HG03558 (cell line): Measurements from ENCODE around the gene JAKMIP1.
"Not testable (repeated sequence)": the region's sequence is repeated elsewhere in the genome, so short reads cannot be mapped to it uniquely, and the experiment has no call there.

Experiments used
- ATAC-seq: cut with Tn5 transposase; IDR thresholded peaks from one replicate; pipeline ENCODE4 v1.9.1; 2021; ENCODE audit warnings: moderate number of reproducible peaks; ENCODE audit not compliant: unreplicated experiment; ENCODE audit errors: extremely low read depth

The JAKMIP1 gene

DNA sequence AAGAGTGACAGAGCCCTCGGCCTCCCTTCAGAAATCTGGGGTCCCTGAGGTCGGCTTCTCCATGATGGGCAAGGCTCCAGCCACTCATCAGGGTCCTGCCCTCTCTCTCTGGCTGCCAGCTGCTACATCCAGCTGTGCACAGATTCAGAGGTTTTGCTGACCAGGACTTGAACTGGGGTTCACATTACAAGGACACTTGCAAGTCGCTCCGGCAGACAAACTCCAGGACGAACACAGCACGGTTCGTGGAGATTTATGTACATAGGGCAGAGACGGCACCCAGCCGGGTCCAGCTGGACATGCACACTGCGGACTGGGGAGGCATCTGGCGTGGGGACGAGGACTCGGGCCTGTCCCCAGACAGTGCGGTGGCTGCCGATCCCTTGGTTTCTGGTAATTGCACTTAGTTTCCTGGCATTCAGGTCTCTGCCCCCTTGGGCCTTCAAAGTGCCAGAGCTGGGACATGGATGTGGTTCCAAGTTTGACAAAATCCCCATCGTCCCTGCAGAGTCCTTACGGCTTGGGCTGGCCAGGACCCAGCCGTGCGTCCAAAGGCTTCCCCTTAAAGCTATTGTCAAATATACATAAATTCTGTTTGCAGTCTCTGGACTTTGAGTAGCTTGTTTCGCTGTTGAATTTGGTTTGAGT is 175.9 kb downstream of the JAKMIP1 start:
- no peak for ATAC-seq

DNA sequence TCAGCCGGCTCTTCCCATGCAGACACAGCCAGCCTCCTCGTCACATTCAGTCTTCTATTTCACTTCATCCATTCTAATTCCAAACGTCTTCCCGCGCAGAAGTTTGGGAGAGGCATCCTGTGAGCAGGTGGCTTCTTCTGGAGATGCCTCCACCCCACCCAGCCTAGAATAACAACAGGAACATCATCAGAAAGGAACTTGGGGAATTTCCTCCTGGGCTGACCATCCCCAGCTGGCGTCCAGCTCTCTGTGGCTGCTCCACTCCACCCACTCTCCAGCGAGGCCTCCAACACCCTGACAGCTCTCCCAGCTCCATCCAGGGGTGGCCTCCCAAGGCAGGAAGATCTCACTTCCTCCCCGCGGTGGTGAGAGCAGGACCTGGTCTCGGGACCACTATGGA is 176.6 kb downstream of the JAKMIP1 start:
- ATAC-seq = no peak

DNA sequence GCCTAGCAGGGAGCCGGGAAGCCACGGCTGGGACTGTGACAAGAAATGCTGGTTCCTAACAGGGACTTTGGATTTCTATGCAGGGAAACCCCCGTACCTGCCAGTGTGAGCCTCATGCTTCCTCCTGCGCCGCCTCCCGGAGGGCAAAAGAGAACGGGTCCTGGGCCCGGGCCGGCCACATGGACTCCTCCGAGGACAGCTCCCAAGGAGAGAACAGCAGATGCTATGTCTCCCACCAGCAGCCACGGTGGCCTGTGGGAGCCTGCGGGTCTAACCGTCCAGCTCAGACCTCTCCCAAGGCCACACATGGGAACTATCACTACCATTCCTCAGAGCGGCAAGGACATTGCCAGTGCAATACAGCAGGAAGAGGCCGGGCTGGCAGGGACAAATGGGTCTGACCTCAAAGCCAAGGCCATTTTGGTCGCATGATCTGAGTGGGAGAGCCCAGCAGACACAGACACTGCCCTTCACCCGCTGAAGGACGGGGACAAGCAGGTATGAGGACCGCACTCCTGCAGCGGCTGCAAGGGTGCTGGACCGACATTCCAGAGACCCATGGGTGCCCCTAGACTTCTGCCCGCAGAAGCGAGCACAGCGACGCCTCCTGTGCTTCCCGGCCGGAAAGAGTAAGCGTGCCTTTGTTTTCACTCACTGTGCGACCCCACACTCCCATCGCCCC is 177.6 kb downstream of the JAKMIP1 start:
- ATAC-seq = no peak

- ATAC-seq = no peak
Measured at GRCh38 chr4:6021831-6022606, 178.3 kb downstream of the JAKMIP1 start.

DNA sequence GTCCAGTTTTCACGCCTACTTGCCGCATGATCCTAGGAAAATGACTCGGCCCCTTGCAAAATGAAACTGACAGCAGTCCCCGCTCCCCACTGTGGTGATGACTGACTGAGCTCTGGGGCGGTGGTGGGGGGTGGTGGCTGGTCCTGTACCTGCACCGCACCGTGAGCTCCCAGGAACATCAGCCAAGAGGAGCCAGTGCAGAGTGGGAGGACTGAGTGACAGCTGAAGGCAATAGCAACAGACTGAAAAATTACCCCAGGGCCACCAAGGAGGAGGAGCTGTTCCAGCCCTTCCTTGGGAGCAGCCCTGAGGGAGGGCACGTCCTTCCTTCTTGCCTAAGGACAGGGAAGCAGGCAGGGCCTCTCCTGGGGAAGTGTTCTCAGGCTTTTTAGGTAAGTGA is 179.7 kb downstream of the JAKMIP1 start:
- no peak for ATAC-seq

DNA sequence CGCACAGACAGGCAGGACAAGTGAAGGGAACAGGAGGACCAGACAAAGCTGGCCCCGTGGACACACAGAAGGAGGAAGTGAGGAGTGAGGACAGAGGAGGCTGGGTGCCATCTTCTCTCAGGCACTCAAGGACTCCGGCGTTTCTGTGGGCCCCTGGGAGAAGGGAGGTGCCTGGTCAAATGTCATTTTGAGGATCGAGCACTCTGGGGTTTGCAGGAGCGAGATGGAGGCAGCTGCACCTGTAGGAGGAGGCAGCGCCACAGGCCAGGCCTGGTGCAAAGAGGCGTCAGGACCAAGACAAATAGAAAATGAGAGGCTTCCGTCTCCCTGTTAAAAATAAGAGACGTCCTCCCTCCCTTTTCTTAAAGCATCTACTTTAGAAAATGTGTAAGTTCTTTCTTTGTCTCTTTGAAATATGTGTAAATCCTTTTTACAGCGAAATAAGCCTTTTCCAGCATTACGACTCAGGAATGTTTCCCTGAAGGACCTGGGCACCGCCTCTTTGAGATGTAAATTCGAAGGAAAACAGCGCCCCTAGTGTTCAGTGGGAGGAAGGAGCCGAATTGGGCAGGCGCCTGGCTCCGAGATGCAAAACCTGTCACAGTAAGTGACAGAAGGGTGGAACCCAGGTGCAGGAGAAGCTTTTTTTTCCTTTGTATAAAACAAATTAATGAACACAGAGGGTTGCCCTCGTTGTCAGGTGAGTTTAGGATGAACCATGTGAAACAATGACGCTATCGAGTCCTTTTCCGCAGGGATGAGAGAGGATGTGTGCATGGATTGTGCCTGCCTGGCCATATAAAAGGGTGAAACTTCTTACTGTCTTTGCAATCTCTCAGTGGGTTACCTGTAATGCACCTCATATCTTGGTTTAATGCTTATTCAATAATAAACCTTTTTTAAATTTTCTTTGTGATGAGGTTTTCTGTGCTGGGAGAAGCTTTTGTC is 180.8 kb downstream of the JAKMIP1 start:
- ATAC-seq = no peak

DNA sequence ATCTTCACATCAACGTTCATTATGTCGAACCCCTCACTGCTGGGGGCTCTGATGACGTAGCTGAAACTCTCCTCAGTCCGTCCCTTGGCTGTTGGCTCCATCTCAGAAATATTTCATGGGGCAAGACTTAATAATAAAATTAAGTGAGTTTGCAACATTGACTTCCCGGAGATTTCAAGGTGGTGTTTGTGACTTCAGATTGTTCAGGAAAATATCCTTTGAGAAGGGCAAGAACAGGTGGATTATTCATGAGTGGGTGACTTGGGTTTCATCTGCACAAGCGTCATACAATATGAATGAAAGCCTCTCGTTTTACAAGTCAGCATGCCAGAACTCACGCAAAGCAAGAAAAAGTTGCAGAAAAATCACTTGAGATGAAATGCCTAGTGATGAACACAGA is 182.0 kb downstream of the JAKMIP1 start, which contains the start of gene C4orf50:
C4orf50 (minus strand) TSS at position 101 of the 400 bp plus-strand sequence.
- ATAC-seq = no peak

- no peak for ATAC-seq
Measured at GRCh38 chr4:6017800-6018199, 182.5 kb downstream of the JAKMIP1 start.

GRCh38 chr4:6017030-6017429 is 183.3 kb downstream of the JAKMIP1 start:
- no peak for ATAC-seq

DNA sequence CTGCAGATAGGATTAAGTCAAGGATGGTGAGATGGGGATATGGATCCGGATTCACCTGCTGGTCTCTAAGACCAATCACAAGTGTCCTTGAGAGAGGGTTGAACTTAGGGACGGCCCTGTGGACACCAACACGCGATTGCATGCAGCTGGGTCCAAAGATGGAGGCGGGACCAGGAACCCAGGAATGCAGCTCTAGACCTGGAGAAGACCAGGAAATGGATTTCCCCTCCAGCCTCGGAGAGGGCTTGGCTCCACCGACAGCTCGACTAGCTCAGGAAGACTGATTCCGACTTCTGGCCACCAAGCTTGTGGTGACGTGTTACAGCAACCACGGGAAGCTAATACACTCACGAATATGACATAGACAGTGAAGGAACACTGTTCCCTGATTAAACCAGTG is 186.8 kb downstream of the JAKMIP1 start:
- ATAC-seq = no peak

GRCh38 chr4:6012200-6012599 is 188.1 kb downstream of the JAKMIP1 start:
- ATAC-seq = no peak

GRCh38 chr4:6011686-6012085 is 188.7 kb downstream of the JAKMIP1 start:
- no peak for ATAC-seq

DNA sequence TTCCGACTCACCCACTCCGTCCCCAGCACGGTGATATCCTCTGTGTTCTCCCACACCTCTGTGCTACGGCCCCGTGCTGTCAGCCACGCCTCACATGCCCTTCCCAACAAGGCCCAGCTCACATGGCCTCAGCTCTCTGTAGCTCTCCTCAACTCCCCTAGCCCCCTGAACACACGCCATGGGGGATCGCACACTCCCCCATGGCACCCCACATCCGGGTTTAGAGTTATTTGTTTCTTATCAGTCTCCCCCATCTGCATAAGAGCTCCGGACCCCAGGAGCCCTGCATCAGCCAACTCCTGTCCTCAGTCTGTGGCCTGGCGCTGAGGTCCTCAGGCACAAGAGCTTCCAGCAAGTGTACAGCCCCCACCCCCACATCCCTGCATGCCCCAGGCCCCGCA is 189.1 kb downstream of the JAKMIP1 start:
- ATAC-seq = no peak

GRCh38 chr4:6010789-6011188 is 189.6 kb downstream of the JAKMIP1 start:
- ATAC-seq = no peak

DNA sequence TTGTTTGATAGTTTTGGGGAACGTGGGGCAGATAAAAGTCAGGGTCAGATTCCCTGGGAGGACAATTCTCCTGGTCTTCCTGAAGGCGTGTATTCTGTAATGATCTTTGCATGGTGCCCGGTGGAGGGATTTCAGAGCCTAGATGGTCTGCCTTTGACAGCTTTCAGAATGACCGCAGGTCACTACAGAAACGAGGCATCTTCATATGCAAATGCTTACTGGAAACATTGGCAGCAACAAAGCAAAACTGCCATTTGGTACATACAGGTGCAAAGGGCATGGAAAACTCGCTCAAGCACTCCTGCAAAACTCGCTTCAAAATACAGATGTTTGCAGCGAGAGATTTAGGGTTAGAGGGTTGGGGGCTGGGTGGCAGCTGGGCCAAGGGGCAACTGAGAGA is 190.9 kb downstream of the JAKMIP1 start:
- ATAC-seq = no peak

- ATAC-seq = no peak
Measured at GRCh38 chr4:6008766-6009385, 191.5 kb downstream of the JAKMIP1 start.

GRCh38 chr4:6008092-6008551 is 192.2 kb downstream of the JAKMIP1 start:
- no peak for ATAC-seq

- ATAC-seq = no peak
Measured at GRCh38 chr4:6005175-6005574, 195.2 kb downstream of the JAKMIP1 start.

- not testable (repeated sequence) for ATAC-seq
Measured at GRCh38 chr4:6003485-6003884, 196.9 kb downstream of the JAKMIP1 start.

GRCh38 chr4:6002926-6003325 is 197.4 kb downstream of the JAKMIP1 start:
- no peak for ATAC-seq
